Fibroblast of skin of right biceps (primary cell): Measurements from ENCODE around the gene RUFY3.
"Not testable (repeated sequence)": the region's sequence is repeated elsewhere in the genome, so short reads cannot be mapped to it uniquely, and the experiment has no call there.

ENCODE experiments used
- DNase-seq: peaks from one replicate; pipeline ENCODE4 v3.0.0-alpha.2; 2013

The RUFY3 gene

DNA sequence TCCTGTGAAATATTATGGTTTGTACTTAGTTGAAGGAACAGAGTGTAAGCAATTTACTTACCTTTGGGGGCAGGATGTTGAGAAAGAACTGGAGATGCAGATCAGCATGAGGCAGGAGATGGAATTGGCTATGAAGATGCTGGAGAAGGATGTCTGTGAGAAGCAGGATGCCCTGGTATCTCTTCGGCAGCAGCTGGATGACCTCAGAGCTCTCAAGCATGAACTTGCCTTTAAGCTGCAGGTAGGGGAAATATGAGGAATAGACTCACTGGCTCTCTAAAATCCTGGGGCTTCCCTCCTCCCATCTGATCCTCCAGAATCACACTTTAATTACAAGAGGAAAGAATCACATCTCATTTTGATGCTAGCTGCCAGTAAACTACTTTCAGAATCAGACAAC, 67.0 kb downstream of the RUFY3 start:
- no peak for DNase-seq

DNA sequence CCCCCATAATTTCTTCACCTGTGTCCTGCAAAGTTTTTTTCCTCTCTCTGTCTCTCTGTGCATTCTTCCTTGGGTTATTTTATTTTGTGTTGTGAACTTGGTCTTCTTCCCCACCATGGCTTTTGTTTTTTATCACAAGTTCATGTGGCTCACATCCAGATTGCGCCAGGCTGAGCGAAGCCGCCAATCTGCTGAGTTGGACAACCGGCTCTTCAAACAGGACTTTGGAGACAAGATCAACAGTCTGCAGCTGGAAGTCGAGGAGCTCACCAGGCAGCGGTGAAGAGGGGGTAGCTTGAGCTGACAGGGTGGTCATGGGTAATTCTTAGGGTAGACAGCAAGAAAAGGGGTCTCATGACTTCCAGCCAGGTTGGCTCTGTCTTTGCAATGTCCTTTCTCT, 71.9 kb downstream of the RUFY3 start:
- DNase-seq: no peak

GRCh38 chr4:70801265-70801809, 79.6 kb downstream of the RUFY3 start:
- DNase-seq: no peak

GRCh38 chr4:70802928-70803580, 81.3 kb downstream of the RUFY3 start:
- DNase-seq: no peak

GRCh38 chr4:70808151-70808550, 86.4 kb downstream of the RUFY3 start:
- DNase-seq: no peak

DNA sequence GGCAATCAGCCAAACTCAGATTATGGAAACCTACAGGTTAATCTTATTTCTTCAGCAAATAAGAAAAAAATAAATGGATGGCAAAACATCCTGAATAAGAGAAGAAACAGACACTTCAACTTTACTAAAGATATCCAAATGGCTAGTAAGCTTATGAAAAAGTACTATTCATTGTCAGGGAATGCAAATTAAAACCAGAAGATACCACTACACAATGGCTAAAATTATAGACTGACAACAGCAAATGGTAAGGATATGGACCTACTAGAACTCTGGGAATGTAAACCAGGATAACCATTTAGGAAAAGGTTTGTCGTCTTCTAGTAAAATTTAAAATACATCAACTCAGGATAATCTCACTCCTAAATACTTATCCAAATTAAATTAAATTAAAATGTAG, 93.6 kb downstream of the RUFY3 start:
- peak; percentile 31 for DNase-seq

- DNase-seq: no peak
Observed at GRCh38 chr4:70816894-70817293, 95.1 kb downstream of the RUFY3 start.

- DNase-seq: peak; percentile 47
Observed at GRCh38 chr4:70818173-70818855, 96.5 kb downstream of the RUFY3 start.

- peak; percentile 78 for DNase-seq
Observed at GRCh38 chr4:70818921-70819320, 97.2 kb downstream of the RUFY3 start.

GRCh38 chr4:70829015-70829414, 107.3 kb downstream of the RUFY3 start:
- DNase-seq: no peak

GRCh38 chr4:70829492-70829891, 107.7 kb downstream of the RUFY3 start:
- no peak for DNase-seq

- no peak for DNase-seq
Observed at GRCh38 chr4:70830054-70830453, 108.3 kb downstream of the RUFY3 start.

GRCh38 chr4:70831293-70831692, 109.5 kb downstream of the RUFY3 start:
- DNase-seq: no peak

GRCh38 chr4:70833675-70834074, 111.9 kb downstream of the RUFY3 start:
- no peak for DNase-seq

DNA sequence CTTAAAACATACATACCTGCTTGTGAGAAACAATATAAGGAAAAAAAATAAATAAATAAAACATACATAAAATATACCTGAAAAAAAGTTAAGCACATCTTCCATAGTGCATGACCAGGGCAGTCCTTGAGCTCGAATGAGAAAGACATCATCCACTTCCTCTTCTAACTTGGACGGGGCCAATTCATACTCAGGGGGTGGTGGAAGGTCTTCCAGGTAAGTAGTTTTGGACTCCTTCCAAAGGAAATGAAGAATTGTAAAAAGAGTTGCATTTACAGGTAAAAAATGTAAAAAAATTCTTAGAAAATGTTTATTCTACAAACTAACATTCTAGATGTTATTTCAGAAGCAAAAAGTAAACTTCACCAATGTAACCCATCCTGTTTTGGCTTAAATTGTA, 114.3 kb downstream of the RUFY3 start:
- DNase-seq: no peak

DNA sequence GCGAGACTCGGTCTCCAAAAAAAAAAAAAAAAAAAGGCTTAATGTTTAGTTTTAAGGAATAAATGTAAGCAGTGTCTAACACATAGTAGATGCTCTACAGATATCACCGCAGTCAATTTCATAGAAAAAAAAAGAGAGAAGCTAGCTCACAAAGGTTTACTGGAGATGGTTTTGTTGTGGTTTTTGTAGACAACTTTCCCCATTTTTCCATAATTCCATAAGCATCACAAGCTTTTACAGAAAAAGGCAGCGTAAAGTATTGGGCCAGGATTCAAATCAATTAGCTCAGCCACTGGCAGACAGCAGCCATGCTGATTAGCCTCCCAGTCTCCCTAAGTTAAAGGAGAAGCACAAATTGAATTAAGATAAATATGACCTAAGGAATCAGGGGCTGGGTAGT, 116.4 kb downstream of the RUFY3 start:
- DNase-seq: peak; percentile 15

- peak; percentile 66 for DNase-seq
Observed at GRCh38 chr4:70838666-70839588, 117.2 kb downstream of the RUFY3 start.

- peak; percentile 93 for DNase-seq
Observed at GRCh38 chr4:70839589-70840093, 117.9 kb downstream of the RUFY3 start, which contains the start of gene GRSF1. Gene GRSF1 (minus strand): TSS chr4:70839890. CDS start chr4:70839827, 63 bp downstream.

- DNase-seq: peak; percentile 58
Observed at GRCh38 chr4:70840137-70840536, 118.4 kb downstream of the RUFY3 start.

- not testable (repeated sequence) for DNase-seq
Observed at GRCh38 chr4:70840631-70841030, 118.9 kb downstream of the RUFY3 start.

DNA sequence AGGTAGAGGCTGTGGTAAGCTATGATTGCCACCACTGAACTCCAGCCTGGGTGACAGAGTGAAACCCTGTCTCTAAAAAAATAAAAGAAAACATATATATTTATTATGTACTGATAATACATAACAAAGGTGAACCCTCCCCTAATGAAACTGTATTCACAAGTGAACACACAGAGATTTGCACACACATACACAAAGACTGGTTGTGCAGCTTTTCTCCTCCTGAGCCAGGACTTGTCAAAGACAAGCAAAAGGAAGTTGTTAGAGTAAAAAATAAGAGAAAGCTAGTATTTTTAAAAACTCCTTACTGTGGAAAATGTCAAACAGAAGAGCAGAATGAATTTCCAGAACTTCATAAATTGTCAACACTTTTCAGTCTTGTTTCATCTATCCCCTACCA, 119.4 kb downstream of the RUFY3 start:
- DNase-seq: no peak

DNA sequence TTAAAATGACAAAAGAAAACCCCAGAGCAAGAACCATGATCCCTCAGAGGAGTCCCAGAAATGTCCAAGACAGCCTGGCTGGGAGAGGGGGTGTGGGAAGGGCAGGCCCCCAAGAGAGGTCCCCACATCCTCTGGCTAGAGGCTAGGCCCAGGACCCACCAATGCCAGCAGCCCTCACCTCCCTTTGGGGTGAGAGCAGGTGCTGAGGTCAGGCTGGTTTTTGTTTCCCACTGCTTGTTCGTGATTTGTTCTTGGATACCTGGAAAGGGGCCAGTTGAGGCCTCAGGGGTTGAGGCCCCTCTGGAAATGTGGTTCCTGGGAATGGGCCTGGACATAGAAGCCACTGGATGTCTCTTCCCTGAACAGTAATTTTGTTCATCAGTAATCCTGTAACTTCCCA, 120.2 kb downstream of the RUFY3 start:
- no peak for DNase-seq
